A549 (cell line): ENCODE measurements around the gene PLK5. TPM values are rescaled to one million over a fixed set of nuclear protein-coding genes. Genes with fewer than 3 reads are reported as not detected.
A peak's percentile ranks its signal among the peaks of the same experiment; 100 is the strongest.

Experiments used
- ATAC-seq, 2 experiments: fragments of 200-7000 bp in 1 of 2; fragments of >200 bp in 1 of 2; cut with Nextera tagmentation in 1 of 2; cut with Tn5 transposase in 1 of 2; 3 replicates each; pipeline versions ENCODE4 v1.8.0 to v1.9.1; 2018 to 2020; ENCODE audit warnings: mild to moderate bottlenecking in 1 of 2, moderate library complexity in 1 of 2
- CTCF ChIA-PET: fragments of 300-600 bp; sonication (Branson Sonifier 250); formaldehyde crosslinking; extraction: SDS; loops from one replicate; lab custom pipeline; 2021; ENCODE audit warnings: antibody characterized with exemption, inconsistent platforms; lab: Yijun Ruan, JAX
- POLR2A ChIA-PET: fragments of 350-600 bp; formaldehyde crosslinking; extraction: SDS; loops from one replicate; lab custom pipeline; 2021; ENCODE audit warnings: antibody characterized with exemption, inconsistent platforms; lab: Yijun Ruan, JAX
- DNase-seq, 2 experiments: peaks; one replicate each; pipeline versions ENCODE4 v3.0.0 to v3.0.0-alpha.2; 2011 to 2016; ENCODE audit warnings: low read depth in 1 of 2, low spot score in 1 of 2
- FAIRE-seq: peaks from 2 replicates; lab custom pipeline; 2011; peaks lifted over from hg19 to GRCh38; lab: Jason Lieb, UNC
- H3K27ac ChIP-seq, 2 experiments: fragments of >200 bp; sonication (Bioruptor Twin); formaldehyde crosslinking; 3 replicates each; pipeline ENCODE4 v1.5.1; 2016 to 2017
- H3K4me1 ChIP-seq: fragments of >200 bp; sonication (Bioruptor Twin); formaldehyde crosslinking; 3 replicates; pipeline ENCODE4 v1.6.1; 2016
- H3K4me2 ChIP-seq: fragments of >200 bp; sonication (Bioruptor Twin); formaldehyde crosslinking; 3 replicates; pipeline ENCODE4 v1.6.1; 2016
- H3K4me3 ChIP-seq: fragments of >200 bp; sonication (Bioruptor Twin); formaldehyde crosslinking; 3 replicates; pipeline ENCODE4 v1.5.1; 2016
- H3K9me3 ChIP-seq: fragments of >200 bp; sonication (Bioruptor Twin); formaldehyde crosslinking; 3 replicates; pipeline ENCODE4 v1.6.1; 2016
- ATOH8 ChIP-seq: fragments of 250-450 bp; sonication (Bioruptor Pico); IDR thresholded peaks from 2 replicates; pipeline ENCODE4 v1.5.0; 2020; ENCODE audit warnings: low read depth, mild to moderate bottlenecking, moderate library complexity
- BHLHE40 ChIP-seq: IDR thresholded peaks from 2 replicates; pipeline ENCODE4 v1.6.1; 2012; ENCODE audit warnings: low read depth, low read length, inconsistent platforms
- CTCF ChIP-seq: fragments of >200 bp; sonication (Bioruptor Twin); formaldehyde crosslinking; IDR thresholded peaks from 3 replicates; pipeline ENCODE4 v1.5.1; 2016
- ELK1 ChIP-seq: fragments of 150-350 bp; IDR thresholded peaks from 2 replicates; pipeline ENCODE4 v1.6.1; 2014; ENCODE audit warnings: low read depth, mild to moderate bottlenecking, low read length
- EP300 ChIP-seq, 2 experiments: fragments of >200 bp; sonication (Bioruptor Twin); formaldehyde crosslinking; IDR thresholded peaks; 2 replicates in 1 of 2; 3 replicates in 1 of 2; pipeline ENCODE4 v1.6.1; 2016 to 2017
- ESRRA ChIP-seq: fragments of 150-350 bp; IDR thresholded peaks from 2 replicates; pipeline ENCODE4 v1.6.1; 2014; ENCODE audit warnings: mild to moderate bottlenecking, low read length, borderline replicate concordance
- FOSL2 ChIP-seq, 2 experiments: fragments of 450-650 bp in 1 of 2; fragments of >200 bp in 1 of 2; sonication (Bioruptor Twin) in 1 of 2; formaldehyde crosslinking; IDR thresholded peaks; 2 replicates each; pipeline versions ENCODE4 v1.5.0 to v1.6.1; 2016 to 2020; ENCODE audit warnings: mild to moderate bottlenecking in 1 of 2, moderate library complexity in 1 of 2
- FOXS1 ChIP-seq: fragments of 250-450 bp; sonication (Bioruptor Pico); IDR thresholded peaks from 2 replicates; pipeline ENCODE4 v1.5.0; 2020; ENCODE audit warnings: mild to moderate bottlenecking, moderate library complexity
- GATA3 ChIP-seq: IDR thresholded peaks from 2 replicates; pipeline ENCODE4 v1.6.1; 2012; ENCODE audit warnings: borderline replicate concordance
- HES2 ChIP-seq: fragments of >200 bp; sonication (Bioruptor Twin); formaldehyde crosslinking; IDR thresholded peaks from 2 replicates; pipeline ENCODE4 v1.6.1; 2016
- JUN ChIP-seq, 2 experiments: fragments of >200 bp; sonication (Bioruptor Twin); formaldehyde crosslinking; IDR thresholded peaks; 2 replicates in 1 of 2; 3 replicates in 1 of 2; pipeline ENCODE4 v1.6.1; 2016 to 2017
- JUNB ChIP-seq: fragments of >200 bp; sonication (Bioruptor Twin); formaldehyde crosslinking; IDR thresholded peaks from 2 replicates; pipeline ENCODE4 v1.6.1; 2016
- MAX ChIP-seq: IDR thresholded peaks from 2 replicates; pipeline ENCODE4 v1.6.1; 2012
- MYC ChIP-seq: IDR thresholded peaks from 2 replicates; pipeline ENCODE4 v1.6.1; 2012; ENCODE audit warnings: mild to moderate bottlenecking, inconsistent platforms, low read length, improper control_type of control experiment, borderline replicate concordance
- NFE2L2 ChIP-seq: fragments of 150-350 bp; conservative IDR thresholded peaks from 2 replicates; pipeline ENCODE4 v1.6.1; 2014; ENCODE audit warnings: low read length
- PBX3 ChIP-seq: IDR thresholded peaks from 2 replicates; pipeline ENCODE4 v1.6.1; 2012
- POLR2A ChIP-seq: IDR thresholded peaks from 2 replicates; pipeline ENCODE4 v1.6.1; 2012; ENCODE audit warnings: mild to moderate bottlenecking, low read length
- POLR2AphosphoS2 ChIP-seq: conservative IDR thresholded peaks from 2 replicates; pipeline ENCODE4 v1.6.1; 2012; ENCODE audit warnings: low read length, improper control_type of control experiment, inconsistent platforms
- RARB ChIP-seq: fragments of 250-450 bp; sonication (Bioruptor Pico); IDR thresholded peaks from 2 replicates; pipeline ENCODE4 v1.8.0; 2021; ENCODE audit warnings: mild to moderate bottlenecking, moderate library complexity
- RCOR1 ChIP-seq: fragments of 150-350 bp; IDR thresholded peaks from 2 replicates; pipeline ENCODE4 v1.6.1; 2014; ENCODE audit warnings: antibody characterized with exemption, low read length, low read depth
- RFX5 ChIP-seq: fragments of 450-650 bp; IDR thresholded peaks from 2 replicates; pipeline ENCODE4 v1.7.1; 2014; ENCODE audit warnings: antibody characterized with exemption, mild to moderate bottlenecking, moderate library complexity
- SMC3 ChIP-seq: fragments of >200 bp; sonication (Bioruptor Twin); formaldehyde crosslinking; IDR thresholded peaks from 3 replicates; pipeline ENCODE4 v1.6.1; 2018; ENCODE audit warnings: inconsistent platforms
- SREBF2 ChIP-seq: fragments of 450-650 bp; IDR thresholded peaks from 2 replicates; pipeline ENCODE4 v1.6.1; 2014; ENCODE audit warnings: mild to moderate bottlenecking, moderate library complexity
- TFCP2L1 ChIP-seq: fragments of 250-450 bp; sonication (Bioruptor Pico); IDR thresholded peaks from 2 replicates; pipeline ENCODE4 v1.5.0; 2021; ENCODE audit warnings: mild to moderate bottlenecking
- TP53 ChIP-seq: fragments of 250-450 bp; sonication (Bioruptor Pico); IDR thresholded peaks from 2 replicates; pipeline ENCODE4 v1.5.0; 2021; ENCODE audit warnings: mild to moderate bottlenecking, moderate library complexity
- WGBS: methylation state at CpG from one replicate; pipeline ENCODE4 v1.1.6; 2017; ENCODE audit errors: missing lambda C conversion rate; 5-methylcytosine and 5-hydroxymethylcytosine counted together
- polyA plus RNA-seq, 4 experiments: library from polyadenylated mRNA; depleted of rRNA in 3 of 4; stranded (reverse); fragments of >200 nt; fragmentation: RNase III in 1 of 4; extraction: RNeasy Plus Mini Kit Qiagen cat#74134 plus additional on column Dnase treatment in 1 of 4; gene quantifications; 2 replicates in 3 of 4; 3 replicates in 1 of 4; pipeline ENCODE4 v1.2.3, GENCODE V29; 2011 to 2017

Gene PLK5
- polyA plus RNA-seq, 2 of the 4 experiments (the other 2 are of a cell fraction) = not detected

GRCh38 chr19:1514295-1514661 lies 9.6 kb upstream of the PLK5 start:
- H3K4me2 ChIP-seq = no peak overlapping the region
- DNase-seq (no peak), ATAC-seq (no peak), FAIRE-seq (no peak)
- H3K9me3 ChIP-seq = no peaks in the 10 kb centered on the region
- CTCF ChIA-PET = interaction anchor here (0.6 to 1.6 kb wide), 8 partner anchors 13 to 313 kb away, joined by 3 to 6 read pairs (median 4); no protein-coding TSS in a partner anchor
- H3K27ac ChIP-seq = peak overlapping the region in 1 of 2 experiments; percentile 95; a peak in 1 of 6 replicates
- POLR2A ChIA-PET = no interaction called here
- WGBS = 45% methylated on average over 7 of the region's 10 CpGs
- no peak overlapping the region; the same call in 2 of the 3 replicates for H3K4me3 ChIP-seq
- H3K4me1 ChIP-seq = no peaks in the 10 kb centered on the region
- TF ChIP-seq CTCF (no peak), EP300 (IDR thresholded peaks at IDR 0.05) (no peak), GATA3 (no peak), ATOH8 (CRISPR knock-in tag) (no peak), RCOR1 (no peak), TFCP2L1 (CRISPR knock-in tag) (no peak), ESRRA (no peak), JUNB (no peak), MAX (no peak), JUN (IDR thresholded peaks at IDR 0.05) (no peak), RARB (no peak), MYC (no peak), ELK1 (no peak), FOSL2 (IDR thresholded peaks at IDR 0.05) (no peak), FOSL2 (CRISPR knock-in tag; IDR thresholded peaks at IDR 0.05) (no peak), POLR2A (no peak), NFE2L2 (no peak), SREBF2 (no peak)

- H3K4me3 ChIP-seq = no peak overlapping the region
- no peak for TF ChIP-seq PBX3
- TF ChIP-seq TFCP2L1 (CRISPR knock-in tag) = no peak
- no peak for TF ChIP-seq HES2
- no peak for TF ChIP-seq POLR2AphosphoS2
- TF ChIP-seq RFX5 = no peak
- TF ChIP-seq FOXS1 (CRISPR knock-in tag) = no peak
- no peak for TF ChIP-seq JUNB
- TF ChIP-seq SMC3 = no peak
- no peak for TF ChIP-seq TP53
- no peak for TF ChIP-seq BHLHE40
- TF ChIP-seq, all 56 proteins: peak for 0
- 72% methylated on average over 11 of the region's 14 CpGs for WGBS
- H3K27ac ChIP-seq = no peak overlapping the region
- POLR2A ChIA-PET = no interaction called here
- no peaks in the 10 kb centered on the region for H3K4me1 ChIP-seq
- ATAC-seq (no peak), FAIRE-seq (no peak), DNase-seq (no peak)
- H3K4me2 ChIP-seq = no peak overlapping the region
- no peaks in the 10 kb centered on the region for H3K9me3 ChIP-seq
- CTCF ChIA-PET = interaction anchor here (0.5 to 1.6 kb wide), 7 partner anchors 12 to 312 kb away, joined by 3 to 6 read pairs (median 4); no protein-coding TSS in a partner anchor
Observed at GRCh38 chr19:1514986-1515721, 8.7 kb upstream of the PLK5 start.
